HG03520 (cell line): Measurements from ENCODE around the gene EYA2.
"Not testable (repeated sequence)": the region's sequence is repeated elsewhere in the genome, so short reads cannot be mapped to it uniquely, and the experiment has no call there.

Experiments
- ATAC-seq: cut with Tn5 transposase; IDR thresholded peaks from one replicate; pipeline ENCODE4 v1.9.1; 2021; ENCODE audit warnings: mild to moderate bottlenecking, moderate library complexity; ENCODE audit not compliant: unreplicated experiment

EYA2 gene, protein sequence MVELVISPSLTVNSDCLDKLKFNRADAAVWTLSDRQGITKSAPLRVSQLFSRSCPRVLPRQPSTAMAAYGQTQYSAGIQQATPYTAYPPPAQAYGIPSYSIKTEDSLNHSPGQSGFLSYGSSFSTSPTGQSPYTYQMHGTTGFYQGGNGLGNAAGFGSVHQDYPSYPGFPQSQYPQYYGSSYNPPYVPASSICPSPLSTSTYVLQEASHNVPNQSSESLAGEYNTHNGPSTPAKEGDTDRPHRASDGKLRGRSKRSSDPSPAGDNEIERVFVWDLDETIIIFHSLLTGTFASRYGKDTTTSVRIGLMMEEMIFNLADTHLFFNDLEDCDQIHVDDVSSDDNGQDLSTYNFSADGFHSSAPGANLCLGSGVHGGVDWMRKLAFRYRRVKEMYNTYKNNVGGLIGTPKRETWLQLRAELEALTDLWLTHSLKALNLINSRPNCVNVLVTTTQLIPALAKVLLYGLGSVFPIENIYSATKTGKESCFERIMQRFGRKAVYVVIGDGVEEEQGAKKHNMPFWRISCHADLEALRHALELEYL

DNA sequence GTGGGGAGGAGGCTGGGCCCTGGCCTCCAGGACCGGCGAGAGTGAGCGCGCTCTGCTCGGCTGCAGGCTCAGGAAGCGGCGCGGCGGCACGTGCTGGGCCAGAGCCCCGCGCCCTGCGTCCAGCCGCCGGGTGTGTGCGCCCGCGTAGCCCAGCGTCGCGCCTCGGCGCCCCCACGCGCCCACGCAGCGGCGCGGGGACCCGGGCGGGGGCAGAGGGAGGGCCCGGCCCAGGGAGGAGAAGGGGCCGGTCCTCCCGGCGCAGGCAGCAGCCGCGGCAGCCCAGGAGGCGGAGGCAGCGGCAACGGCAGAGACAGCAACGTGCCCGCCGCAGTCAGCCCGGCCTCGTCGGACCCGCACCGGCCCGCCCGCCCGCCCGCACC lies at the start of gene EYA2:
Gene EYA2 (plus strand): TSS at position 265 of the 380 bp plus-strand sequence. CDS start 95,168 bp downstream, outside the sequence.
- no peak for ATAC-seq

- ATAC-seq = no peak
These were observed 49.7 kb upstream of the EYA2 start for GRCh38 chr20:46844965-46845364.

DNA sequence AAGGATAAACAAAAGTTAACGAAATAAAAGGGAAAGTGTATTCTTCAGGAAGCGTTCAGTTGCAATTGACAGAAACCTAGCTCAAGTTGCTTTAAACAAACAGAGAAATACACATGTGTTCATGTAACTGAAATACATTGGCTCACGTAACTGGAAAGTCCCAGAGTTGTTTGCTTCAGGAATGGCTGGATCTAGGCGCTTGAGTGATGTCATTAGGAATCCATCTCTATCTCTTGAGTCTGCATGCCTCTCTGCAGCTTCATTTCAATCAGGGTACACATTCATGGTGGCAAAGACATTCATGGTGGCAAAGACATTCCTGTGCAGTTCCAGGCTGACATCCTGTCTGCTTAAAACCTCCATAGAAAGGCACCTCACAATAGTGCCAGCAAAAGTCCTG lies 45.4 kb upstream of the EYA2 start:
- no peak for ATAC-seq

DNA sequence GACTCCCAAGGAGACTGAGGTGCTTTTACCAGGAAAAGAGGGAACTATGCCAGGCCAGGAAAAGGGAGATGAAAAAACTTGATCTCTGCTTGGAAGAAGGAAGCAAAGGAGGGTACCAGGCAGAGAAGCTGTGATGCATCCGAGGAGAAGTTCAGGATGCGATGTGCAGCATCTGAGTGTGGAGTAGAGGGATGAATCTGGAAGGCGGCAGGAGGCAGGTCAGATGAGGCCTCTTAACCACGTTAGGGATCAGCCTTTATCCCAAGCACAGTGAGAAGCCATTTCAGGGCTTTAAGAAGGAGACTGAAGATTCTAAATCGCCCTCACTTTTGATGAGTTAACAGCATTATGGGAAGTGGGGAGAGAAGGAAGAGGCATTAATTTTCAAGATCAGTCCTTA lies 44.9 kb upstream of the EYA2 start:
- ATAC-seq = no peak

DNA sequence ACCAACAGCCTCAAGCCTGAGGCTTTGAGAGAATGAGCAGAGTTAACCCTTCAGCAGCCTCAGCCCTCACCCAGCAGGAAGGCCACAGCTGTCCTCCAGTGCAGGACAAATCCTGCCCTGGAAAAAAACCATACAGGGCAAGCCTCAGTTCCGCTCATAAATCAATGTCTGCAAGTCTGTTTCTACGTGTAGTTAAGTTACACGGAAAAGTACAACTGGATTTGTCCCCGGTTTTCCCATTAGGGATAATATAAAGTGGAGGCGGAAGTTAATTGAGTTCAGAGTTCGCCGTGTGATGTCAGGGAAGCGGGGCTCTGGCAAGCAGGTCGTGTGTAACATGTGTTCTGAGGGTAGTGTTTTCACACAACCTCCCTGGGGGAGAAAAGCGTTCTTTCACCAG lies 44.2 kb upstream of the EYA2 start:
- ATAC-seq = no peak

GRCh38 chr20:46850896-46851295 lies 43.7 kb upstream of the EYA2 start:
- no peak for ATAC-seq

DNA sequence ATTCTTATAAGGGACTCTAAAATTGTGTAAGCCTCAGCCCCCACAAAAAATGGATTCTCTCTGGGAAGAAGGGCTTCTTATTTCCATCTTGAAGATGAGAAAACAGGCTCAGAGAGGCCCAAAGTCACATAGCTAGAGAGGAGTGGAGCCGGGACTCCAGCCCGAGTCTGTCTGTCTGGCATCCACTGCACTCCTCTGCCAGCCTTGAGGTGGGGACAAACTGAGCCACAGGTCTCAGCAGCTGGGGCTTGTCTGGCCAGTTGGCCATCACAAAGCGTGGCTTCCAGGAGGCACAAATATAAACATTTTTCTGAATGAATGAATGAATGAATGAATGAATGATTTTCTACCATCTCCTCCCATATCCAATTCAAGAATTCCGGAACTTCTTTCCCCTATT lies 42.9 kb upstream of the EYA2 start:
- ATAC-seq = no peak

DNA sequence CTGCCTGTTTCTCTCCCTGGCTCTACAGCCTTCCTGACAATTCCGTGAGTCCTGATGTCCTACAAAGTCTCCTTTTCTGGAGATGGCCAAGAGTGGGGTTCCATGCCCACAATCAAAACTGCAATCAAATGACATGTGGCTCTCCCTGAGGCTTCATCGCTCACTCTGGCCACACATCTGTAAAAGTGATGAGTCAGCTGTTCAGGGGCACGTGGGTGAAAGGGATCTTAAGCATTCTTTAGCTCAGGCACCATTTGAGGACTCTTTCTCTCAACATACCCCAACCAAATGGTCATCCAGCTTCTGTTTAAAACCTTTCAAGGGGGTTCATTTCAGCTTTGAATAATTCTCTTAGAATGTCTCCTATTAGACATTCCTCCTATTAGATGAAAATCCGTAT lies 42.3 kb upstream of the EYA2 start:
- no peak for ATAC-seq

- ATAC-seq = no peak
These were observed 40.7 kb upstream of the EYA2 start for GRCh38 chr20:46853926-46854325.

GRCh38 chr20:46857061-46857831 lies 37.4 kb upstream of the EYA2 start:
- no peak for ATAC-seq

DNA sequence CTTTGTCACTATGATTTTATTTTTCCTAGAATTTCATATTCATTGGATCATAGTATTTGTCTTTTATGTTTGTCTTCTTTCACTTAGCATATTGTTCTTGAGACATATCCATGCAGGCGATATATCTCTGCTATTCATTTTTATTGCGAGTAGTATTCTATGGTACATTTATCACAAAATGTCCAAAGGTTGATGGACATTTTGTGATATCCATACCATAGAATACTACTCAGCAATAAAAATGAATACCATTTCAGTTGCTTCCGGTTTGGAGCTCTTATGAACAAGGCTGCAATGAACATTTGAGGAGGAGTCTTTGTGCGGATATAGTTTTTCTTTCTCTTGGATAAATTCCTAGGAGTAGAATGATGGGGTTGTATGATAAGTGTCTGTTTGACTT lies 28.8 kb upstream of the EYA2 start:
- no peak for ATAC-seq

- no peak for ATAC-seq
These were observed 24.6 kb upstream of the EYA2 start for GRCh38 chr20:46870041-46870440.

DNA sequence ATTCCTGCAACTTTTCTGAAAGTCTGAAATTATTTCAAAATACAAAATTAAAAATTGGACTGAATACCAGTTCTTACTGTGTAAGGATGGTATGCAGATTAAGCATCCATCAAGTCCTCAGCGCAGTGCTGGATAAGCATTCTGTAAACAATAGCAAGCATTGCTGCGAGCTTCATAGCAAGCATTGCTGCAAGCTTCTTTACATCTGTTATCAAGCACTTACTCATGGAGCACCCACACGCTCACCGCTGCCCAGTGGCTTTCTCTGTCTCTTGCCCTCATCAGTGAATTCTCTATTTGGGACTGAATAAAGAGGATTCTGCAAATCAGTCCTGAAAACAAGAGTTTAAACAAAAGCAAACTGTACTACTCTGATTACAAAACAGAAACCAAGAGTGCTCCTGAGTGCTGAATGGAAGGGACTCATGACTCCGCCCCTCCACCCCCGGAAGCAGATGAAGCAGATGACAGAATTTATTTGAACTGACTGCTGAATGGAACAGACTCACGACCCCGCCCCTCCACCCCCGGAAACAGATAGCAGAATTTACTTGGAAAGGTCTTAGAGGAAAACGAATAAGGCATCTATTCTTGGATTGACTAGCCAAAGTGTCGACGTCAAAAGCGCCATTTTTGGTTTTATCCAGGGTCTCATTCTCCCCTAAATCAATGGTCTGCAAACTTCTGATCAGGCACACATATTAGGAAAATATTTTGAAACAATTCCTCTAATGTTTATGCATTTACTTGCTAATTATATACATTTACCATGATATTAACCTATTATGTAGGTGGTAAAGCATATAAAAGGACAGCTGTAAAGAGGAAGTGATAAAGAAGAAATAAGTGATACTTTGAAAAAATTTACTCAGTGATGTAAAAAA lies 22.1 kb upstream of the EYA2 start:
- ATAC-seq = no peak

GRCh38 chr20:46875059-46875458 lies 19.6 kb upstream of the EYA2 start:
- no peak for ATAC-seq

DNA sequence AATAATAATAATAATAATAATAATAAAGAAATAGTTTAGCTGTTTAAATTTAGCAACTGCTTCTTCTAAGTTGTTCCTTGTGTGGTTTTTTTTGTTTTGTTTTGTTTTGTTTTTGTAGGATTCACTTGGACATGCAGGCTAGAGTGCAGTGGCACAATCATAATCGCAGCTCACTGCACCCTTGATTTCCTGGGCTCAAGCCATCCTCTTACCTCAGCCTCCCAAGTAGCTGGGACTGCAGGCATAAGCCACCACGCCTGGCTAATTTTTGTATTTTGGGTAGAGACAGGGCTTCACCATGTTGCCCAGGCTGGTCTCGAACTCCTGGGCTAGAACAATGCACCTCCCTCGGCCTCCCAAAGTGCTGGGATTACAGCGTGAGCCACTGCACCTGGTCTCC lies 15.3 kb upstream of the EYA2 start:
- no peak for ATAC-seq

- ATAC-seq = not testable (repeated sequence)
These were observed 14.7 kb upstream of the EYA2 start for GRCh38 chr20:46879963-46880362.

DNA sequence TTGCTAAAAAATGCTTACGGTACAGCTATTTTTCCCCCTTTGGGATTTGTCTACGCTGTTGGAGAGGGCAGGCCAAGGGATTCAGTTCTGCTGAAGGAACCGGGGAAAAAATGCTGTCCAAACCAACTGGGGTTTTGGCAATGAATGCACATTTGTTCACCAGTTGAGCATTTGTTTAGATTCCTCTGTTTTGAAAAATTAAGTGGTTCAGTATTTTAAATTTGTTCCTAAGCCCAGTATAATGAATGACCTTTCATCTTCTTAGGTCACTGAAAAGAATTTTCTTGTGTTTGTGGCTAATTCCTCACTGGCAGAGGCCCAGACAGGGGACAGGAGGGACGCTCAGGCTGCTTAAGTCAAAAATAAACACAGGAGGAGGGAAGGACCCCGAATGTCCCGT lies 10.8 kb upstream of the EYA2 start:
- ATAC-seq = no peak

GRCh38 chr20:46890682-46891081 lies 4.0 kb upstream of the EYA2 start:
- ATAC-seq = no peak

DNA sequence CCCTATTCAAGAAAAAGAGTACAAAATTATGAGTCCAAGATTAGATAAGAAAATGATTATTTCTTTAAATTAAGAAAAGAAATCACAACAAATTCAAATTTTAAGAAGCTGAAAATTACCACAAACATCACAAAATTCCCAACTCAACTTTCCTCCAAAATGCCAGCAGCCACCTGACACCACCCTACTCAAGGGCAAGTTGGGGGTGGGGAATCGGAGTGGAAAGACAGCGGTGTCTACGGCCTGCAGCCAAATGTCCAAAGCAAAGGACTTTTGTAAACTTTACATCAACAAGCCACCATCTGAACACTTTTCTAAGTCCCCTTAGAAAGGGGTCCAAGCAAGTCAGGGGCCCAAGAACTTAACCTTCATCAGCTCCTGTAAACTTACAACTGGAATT lies 1.6 kb upstream of the EYA2 start:
- no peak for ATAC-seq

- ATAC-seq = no peak
These were observed 615 bp upstream of the EYA2 start for GRCh38 chr20:46893877-46894578.
